Measurements from ENCODE around the gene CDK5RAP2.

DNA sequence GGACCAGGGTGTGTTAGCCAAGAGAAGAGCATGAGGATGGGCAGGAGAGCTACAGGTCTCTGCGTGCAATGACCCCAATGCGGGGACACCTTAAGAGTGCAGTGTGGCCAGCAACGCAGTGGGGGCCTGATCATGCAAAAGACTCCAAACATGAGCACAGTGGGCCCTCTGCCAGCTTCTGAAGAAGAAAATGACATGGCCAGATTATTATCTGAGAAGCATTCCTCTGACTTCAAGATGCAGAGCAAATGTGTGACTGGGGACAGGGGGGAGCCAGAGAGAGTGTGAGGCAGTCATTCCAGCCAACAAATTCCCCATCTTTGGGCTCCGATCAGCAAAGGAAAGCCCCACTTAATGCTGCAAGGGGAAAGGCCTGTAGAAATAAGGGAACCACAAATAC, 229.4 kb downstream of the CDK5RAP2 start:
- TF ChIP-seq CTCF (IDR thresholded peaks at IDR 0.05): no peak
- TF ChIP-seq POLR2A (IDR thresholded peaks at IDR 0.05): no peak
